DMS53 treated with DMSO at 0.1 percent for 48 hours (cell line): ENCODE measurements around the gene TBCD.
"Not testable (repeated sequence)": the region's sequence is repeated elsewhere in the genome, so short reads cannot be mapped to it uniquely, and the experiment has no call there.

Experiments
- DNase-seq: peaks from one replicate; lab custom pipeline; 2025; ENCODE audit not compliant: unreplicated experiment; lab: John Stamatoyannopoulos, UW

Gene TBCD

GRCh38 chr17:82949984-82950383, 198.1 kb downstream of the TBCD start:
- no peak for DNase-seq

GRCh38 chr17:82950525-82951102, 198.7 kb downstream of the TBCD start:
- DNase-seq, result no peak

GRCh38 chr17:82952019-82952418, 200.2 kb downstream of the TBCD start:
- DNase-seq, result no peak

GRCh38 chr17:82955106-82955505, 203.2 kb downstream of the TBCD start:
- DNase-seq, result not testable (repeated sequence)

DNA sequence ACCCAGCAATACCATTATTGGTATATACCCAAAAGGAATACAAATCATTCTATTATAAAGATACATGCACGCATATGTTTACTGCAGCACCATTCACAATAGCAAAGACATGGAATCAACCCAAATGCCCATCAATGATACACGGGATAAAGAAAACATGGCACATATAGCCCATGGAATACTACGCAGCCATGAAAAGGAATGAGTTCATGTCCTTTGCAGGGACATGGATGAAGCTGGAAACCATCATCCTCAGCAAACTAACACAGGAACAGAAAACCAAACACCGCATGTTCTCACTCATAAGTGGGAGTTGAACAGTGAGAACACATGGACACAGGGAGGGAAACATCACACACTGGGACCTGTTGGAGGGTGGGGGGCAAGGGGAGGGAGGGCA, 203.8 kb downstream of the TBCD start:
- not testable (repeated sequence) for DNase-seq

GRCh38 chr17:82956146-82956725, 204.4 kb downstream of the TBCD start:
- DNase-seq, result no peak

DNA sequence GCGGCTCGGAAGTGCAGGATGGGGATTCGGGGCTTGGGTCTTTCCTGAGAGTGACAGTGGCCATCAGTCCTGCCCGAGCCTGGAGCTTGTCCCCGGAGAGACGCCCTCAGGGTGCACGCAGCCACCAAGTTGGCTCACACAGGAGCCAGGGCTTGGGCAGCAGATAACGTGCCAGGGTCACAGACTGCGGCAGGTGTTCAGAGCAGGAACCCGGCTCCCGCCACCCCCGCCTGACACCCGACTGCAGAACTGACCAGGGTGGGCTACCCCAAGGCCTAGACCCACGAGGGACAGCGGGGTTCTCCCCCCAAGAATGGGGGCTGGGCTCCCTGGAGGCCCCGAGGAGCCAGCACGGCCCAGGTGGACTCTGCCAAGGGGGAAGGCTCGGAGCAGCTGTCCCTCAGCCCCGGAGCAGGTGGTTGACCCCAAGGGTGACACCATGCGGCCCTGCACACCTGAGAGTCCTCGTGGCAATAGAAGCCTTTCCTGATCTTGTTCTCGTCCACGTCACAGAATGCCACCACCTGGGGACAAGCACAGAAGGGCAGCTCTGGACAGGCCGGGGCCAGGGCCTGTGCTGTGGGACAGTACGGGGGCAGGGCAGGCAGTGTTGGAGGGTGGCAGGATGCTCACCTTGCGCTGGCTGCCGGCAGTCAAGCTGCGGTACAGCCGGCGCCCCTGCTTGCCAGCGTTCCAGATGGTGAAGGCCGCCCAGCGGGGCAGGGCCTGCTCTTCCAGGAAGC, 205.0 kb downstream of the TBCD start:
- no peak for DNase-seq

DNA sequence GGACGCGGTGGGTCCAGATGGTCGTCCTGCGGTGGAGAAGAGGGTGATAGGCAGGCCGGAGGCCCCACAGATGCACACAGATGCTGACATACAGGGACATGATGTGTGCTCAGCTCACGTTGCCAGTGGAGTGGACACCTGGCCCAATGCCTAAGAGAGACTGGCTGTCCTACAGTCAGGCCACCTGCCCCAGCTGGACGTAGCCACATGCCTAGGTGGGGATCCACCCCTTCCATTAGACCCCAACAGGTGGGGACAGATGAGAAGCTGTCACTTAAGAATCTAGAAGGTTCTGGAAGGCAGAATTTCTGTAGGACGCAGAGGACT, 205.6 kb downstream of the TBCD start:
- no peak for DNase-seq

DNA sequence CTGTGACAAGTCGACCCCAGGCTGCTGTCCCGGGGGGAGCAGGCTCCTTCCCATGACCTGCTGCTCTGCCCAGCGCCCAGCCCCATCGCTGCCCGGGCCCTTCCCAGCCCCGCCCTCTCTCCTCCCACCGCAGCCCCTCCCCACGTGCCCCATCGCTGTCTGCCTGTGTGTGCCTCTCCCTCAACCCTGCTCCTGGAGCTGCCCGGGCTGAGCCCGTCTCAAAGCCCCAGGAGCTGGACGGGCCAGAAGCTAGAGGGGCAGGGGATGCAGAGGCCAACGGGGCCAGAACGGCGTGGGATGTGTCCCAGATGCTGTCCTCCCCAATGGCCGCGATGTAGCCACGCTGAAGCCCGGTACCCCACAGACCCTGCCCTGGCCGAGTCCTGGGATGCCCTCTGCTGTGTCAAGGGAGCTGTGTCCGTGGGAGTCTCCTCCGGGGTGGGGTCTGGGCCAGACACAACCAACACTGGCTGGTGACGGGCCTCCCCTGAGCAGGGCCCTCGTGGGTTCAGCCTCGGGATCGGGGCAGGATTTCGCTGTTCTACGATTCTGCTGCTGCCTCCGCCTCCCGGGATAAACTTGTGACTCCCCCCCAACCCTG, 206.2 kb downstream of the TBCD start:
- DNase-seq, result no peak

DNA sequence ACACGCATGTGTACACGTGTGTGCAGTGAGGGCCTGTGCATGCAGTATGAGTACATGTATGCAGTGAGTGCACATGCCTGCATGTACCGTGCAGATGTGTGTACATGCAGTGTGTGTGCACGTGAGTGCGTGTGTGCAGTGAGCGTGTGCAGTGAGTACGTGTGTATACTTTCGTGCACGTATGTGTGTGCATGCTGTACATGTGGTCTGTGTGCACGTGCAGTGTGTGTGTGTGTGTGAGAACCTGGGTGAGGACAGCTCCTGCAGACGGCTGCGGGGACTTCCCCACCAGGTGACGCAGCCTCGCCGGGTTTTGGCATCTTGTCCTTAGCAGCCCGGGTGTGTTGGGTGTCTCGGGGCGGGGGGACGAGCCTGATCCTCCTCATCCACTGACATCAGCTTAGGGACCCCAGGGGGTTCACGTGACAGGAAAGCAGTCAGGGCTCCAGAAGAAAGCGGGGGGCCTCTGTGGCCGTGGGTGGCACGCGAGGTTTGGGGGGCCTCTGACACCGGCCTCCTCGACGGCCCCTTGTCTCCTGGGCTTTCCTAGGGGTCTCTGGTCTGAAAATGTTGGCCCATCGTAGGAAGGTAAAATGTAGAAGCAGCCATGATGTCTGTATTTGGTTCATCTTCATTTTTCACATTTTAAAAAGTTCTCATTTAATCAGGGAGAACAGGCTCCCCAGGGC, 207.5 kb downstream of the TBCD start:
- DNase-seq, result no peak

DNA sequence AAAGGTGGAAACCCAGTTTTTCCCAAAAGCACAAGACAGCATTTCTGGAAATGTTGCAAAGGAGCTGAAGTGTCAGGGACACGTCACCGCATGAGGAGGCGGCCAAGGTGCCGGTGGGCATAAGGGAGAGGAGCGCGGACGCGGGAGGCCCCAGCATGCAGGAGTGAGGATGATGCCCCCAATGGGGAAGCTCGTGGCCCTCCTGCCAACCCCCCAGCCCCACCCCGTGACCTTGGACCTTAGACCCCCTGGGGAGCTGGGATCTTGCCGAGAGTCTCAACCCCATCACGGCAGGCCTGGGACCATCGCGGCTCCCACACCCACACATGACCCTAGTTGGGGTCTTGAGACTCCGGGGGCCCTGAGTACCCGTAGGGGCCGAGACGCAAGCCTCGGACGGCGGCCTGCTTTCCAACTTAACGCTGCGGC, 208.1 kb downstream of the TBCD start:
- no peak for DNase-seq

- no peak for DNase-seq
Observed at GRCh38 chr17:82960419-82961271, 208.8 kb downstream of the TBCD start.

- no peak for DNase-seq
Observed at GRCh38 chr17:82961366-82962162, 209.7 kb downstream of the TBCD start.

DNA sequence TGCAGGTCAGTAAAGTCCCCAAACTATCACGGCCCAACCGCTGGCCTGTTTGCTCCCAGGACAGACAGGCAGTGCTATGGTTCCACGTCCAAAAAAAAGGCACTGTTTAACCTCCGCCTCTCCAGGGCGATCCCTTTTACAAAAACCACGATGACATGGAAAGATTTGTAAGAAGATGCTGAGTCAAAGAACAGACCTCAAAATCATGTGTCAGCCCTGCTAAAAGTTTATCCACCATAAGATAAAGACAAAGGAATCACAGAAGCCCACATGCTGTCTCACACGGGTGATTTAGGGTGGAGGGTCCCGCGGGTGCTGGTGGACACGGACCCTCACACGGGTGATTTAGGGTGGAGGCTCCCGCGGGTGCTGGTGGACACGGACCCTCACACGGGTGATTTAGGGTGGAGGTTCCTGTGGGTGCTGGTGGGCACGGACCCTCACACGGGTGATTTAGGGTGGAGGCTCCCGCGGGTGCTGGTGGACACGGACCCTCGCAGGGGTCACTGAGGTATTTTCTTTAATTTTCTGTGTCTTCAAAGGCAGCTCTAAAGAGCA, 210.4 kb downstream of the TBCD start:
- DNase-seq, result no peak

DNA sequence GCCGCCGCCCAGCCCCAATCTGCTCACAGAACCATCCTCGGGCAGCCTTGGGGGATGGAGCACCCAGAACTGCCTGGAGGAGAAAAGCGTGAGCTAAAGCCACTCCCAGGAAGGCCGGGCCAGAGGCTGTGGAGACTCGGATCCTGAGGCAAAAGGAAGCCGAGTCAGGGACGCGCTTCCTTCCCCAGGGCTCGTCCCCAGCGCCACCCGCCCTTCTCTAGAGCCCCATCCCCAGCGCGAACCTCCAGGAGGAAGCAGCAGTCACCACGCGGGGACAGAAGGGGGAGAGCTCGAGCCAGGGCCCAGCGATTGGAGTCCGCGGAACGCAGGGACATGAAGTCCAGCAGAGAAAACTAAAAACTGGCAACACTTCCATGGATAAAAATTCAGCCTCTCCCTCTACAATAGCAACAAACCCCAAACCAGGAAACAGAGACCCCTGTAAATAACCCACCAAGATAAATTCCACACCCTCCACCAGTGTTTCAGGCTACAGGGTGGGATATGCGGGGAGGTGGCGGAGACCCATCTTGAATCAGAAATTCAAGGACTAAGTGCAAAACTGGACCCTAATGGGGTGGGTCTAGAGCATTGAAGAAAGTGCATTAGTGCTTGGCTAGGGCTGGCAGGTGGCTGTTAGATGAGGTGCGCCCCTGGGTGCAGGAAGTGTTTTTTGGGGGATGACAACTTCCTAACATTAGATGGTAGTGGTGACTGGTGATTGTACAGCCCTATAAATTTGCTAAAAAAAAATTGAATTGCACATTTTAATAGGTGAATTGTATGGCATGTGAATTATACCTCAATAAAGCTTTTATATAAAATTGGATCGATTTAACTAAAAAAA, 211.5 kb downstream of the TBCD start:
- DNase-seq, result no peak

DNA sequence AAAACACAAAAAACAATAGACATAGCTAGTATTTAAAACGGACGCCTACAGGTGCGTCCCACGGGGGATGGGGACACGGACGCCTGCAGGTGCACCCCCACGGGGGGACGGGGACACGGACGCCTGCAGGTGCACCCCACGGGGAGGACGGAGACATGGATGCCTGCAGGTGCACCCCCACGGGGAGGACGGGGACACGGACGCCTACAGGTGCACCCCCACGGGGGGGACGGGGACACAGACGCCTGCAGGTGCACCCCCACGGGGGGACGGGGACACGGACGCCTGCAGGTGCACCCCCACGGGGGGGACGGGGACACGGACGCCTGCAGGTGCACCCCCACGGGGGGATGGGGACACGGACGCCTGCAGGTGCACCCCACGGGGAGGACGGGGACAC, 212.6 kb downstream of the TBCD start:
- not testable (repeated sequence) for DNase-seq

- DNase-seq, result no peak
Observed at GRCh38 chr17:82964851-82965341, 213.0 kb downstream of the TBCD start.

- DNase-seq, result no peak
Observed at GRCh38 chr17:82965371-82965770, 213.5 kb downstream of the TBCD start.

DNA sequence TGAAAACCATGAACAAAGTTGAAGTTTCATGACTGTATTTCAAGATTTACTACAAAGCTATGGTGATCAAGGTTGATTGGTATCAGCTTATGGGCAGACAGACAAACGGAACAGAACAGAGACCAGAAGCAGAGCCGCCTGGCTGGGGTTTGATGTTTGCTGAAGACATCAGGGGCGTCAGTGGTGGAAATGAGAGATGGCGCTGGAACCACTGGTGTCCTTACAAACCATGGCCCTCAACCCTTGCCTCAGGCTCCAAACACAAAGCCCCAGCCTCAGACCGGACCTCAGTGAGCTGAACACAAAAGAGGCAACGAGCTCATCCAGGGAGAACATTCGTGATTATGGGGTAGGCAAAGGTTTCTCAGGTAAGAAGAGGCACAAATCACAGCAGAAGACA, 214.6 kb downstream of the TBCD start:
- no peak for DNase-seq
